Stimulated activated naive CD4-positive, alpha-beta T cell (primary cell): ENCODE data around the gene FRMD4A.
A peak's percentile ranks its signal among the peaks of the same experiment; 100 is the strongest.

Experiments used
- DNase-seq, 6 experiments: peaks; one replicate each; lab custom pipeline; 2025; lab: John Stamatoyannopoulos, UW

The FRMD4A gene

GRCh38 chr10:13652860-13653259 lies 677.9 kb downstream of the FRMD4A start:
- DNase-seq = no peak

DNA sequence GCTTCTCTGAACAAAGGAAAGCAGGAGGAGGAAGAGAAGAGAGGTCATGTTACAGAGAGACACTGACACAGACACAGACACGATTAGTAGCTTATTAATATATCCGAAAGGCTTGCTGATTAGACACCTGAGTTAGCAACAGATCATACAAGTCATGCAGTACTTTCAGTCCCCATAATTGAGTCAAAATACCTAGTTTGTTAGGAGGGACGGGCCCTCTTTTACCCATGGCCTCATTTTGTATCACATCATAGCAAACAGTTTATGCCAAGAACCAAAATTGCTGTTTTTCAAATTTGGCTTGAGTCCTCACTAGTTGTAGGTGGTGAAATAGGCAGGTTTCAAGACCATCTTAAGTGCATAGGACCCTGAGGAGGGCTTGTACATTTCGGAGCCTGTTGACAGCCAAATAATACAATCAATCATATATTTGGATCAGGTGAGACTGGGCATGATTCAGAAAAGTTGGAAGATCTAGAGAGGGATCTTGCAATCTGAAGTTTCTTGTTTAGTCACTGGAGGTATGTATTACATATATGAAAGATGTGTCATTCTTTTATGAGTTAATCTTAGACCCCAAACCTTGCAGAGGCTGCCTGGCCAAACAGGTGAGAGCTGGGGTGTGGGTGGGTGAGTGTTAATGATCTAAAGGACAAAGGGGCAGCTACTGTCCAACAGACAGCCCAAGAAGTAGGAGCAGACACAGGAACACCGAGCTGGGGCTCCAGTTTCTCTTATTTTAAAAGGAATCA lies 678.6 kb downstream of the FRMD4A start:
- DNase-seq = no peak

- no peak for DNase-seq
These were observed 679.8 kb downstream of the FRMD4A start for GRCh38 chr10:13650961-13651360.

GRCh38 chr10:13649844-13650520 lies 680.7 kb downstream of the FRMD4A start:
- no peak for DNase-seq

- peak in 2 of 6 experiments; percentile 7 to 21 for DNase-seq
These were observed 682.3 kb downstream of the FRMD4A start for GRCh38 chr10:13648425-13648824.

GRCh38 chr10:13644866-13645265 lies 685.9 kb downstream of the FRMD4A start:
- DNase-seq = no peak

DNA sequence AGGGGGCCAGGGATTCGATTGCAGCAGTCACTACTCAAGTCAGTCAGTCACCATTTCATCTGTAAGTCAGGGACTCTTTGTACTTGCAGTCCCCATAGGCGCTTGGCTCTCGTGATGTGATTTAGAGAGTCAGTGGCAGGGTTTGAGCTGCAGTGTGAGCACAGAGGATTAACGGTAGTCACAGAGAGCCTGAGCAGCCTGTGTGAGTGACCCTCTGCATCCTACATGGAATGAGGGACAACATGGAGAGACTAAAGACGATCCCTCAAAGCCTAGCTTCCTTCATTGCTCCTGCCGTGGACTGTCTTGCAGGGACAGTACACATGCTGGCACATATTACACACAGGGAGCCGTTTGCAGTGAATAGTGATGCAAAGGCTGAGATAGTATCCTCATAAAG lies 687.7 kb downstream of the FRMD4A start:
- no peak for DNase-seq

- no peak for DNase-seq
These were observed 688.4 kb downstream of the FRMD4A start for GRCh38 chr10:13642293-13642692.

- no peak for DNase-seq
These were observed 692.8 kb downstream of the FRMD4A start for GRCh38 chr10:13637894-13638293.

GRCh38 chr10:13637303-13637856 lies 693.3 kb downstream of the FRMD4A start:
- DNase-seq = no peak

GRCh38 chr10:13636776-13637175 lies 693.9 kb downstream of the FRMD4A start:
- no peak for DNase-seq

DNA sequence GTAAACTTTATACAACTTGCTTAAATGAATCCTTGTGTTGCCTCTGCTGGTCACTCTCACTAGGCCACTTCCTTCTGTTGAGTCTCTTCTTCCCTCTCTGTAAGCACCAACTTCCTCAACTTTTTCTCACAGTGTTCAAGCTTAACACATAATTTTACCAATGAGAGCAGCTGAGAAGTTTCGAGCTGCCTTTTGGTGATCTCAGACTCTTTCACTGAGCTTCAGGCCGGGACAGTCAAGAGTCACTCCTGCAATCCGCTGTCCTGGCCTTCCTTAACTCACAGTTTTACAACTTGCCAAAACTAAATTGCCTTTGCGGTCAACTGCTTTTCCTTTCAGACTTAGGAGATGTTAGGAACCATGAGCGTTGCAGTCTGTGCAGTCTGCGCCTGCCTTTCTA lies 696.5 kb downstream of the FRMD4A start:
- DNase-seq = no peak

DNA sequence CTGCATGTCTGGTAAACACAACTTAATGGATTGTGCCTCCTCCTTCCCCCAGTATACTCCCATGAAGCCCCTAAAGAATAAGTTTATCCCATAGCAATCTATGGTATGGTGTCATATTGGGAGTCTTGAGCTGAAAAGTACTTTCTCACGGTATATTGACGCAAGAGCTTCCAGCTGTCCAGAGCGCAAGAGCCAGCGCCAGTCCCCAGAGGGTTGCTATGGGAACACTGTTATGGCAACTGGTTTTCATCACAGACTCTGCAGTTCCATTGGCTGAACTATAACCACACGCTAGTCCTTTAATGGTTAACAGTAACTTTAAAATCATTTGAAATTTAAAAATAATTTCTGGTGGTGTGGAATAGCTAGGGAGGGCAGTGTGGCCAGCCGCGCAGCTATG lies 697.0 kb downstream of the FRMD4A start:
- DNase-seq = no peak

- DNase-seq = no peak
These were observed 697.8 kb downstream of the FRMD4A start for GRCh38 chr10:13632884-13633440.

- DNase-seq = no peak
These were observed 698.3 kb downstream of the FRMD4A start for GRCh38 chr10:13632440-13632839.

DNA sequence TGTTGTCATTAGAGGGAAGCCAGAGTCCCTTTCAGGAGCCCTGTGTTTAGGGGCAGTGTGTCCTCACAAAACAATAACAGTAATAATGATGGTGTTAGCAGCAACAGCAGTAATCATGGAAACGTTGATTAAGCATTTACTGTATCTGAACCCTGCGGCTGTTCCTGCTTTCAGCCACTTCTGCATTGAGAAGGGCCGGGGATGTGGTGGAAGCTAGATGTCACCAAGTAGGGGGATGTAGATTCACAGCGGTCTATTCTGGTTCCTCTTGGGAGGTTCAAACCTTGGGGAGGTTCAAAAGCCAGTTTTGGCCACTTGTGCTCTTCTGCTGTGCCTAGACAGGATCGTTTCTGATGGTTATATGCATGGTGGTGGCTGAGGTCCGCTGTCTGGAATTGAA lies 699.1 kb downstream of the FRMD4A start:
- no peak for DNase-seq

GRCh38 chr10:13630231-13630630 lies 700.5 kb downstream of the FRMD4A start:
- no peak for DNase-seq

GRCh38 chr10:13629116-13629515 lies 701.6 kb downstream of the FRMD4A start:
- no peak for DNase-seq

DNA sequence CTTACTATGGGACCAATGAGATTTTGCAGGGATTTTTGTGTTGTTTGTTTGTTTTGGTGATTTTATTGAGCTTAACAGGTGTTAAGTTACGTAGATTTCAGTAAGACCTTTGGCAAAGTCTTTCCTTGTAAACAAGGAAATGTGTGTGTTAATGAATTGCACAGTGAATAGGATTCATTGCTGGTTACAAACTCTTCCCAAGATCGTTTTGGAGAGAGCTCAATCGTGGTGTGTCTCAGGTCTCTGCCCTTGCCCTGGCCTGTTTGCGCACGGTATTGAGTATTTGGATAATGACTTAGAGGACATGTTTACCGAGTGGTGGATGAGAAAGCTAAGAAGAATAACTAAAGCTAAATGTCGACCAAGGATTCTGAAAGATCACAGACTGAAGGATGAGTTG lies 702.1 kb downstream of the FRMD4A start:
- DNase-seq = no peak

- DNase-seq = no peak
These were observed 703.0 kb downstream of the FRMD4A start for GRCh38 chr10:13627459-13628310.

- DNase-seq = no peak
These were observed 706.1 kb downstream of the FRMD4A start for GRCh38 chr10:13624630-13625029.

GRCh38 chr10:13621931-13622330 lies 708.8 kb downstream of the FRMD4A start:
- DNase-seq = no peak
